GM18505 (cell line): Measurements from ENCODE around the gene SLC25A3.
"Not testable (repeated sequence)": the region's sequence is repeated elsewhere in the genome, so short reads cannot be mapped to it uniquely, and the experiment has no call there.

ENCODE experiments used
- ATAC-seq: cut with Tn5 transposase; IDR thresholded peaks from one replicate; pipeline ENCODE4 v1.9.1; 2021; ENCODE audit not compliant: unreplicated experiment
- POLR2A ChIP-seq: IDR thresholded peaks from 4 replicates; pipeline ENCODE4 v1.6.1; 2011; ENCODE audit warnings: borderline replicate concordance; ENCODE audit not compliant: insufficient read depth, insufficient read length; ENCODE audit errors: extremely low read depth

Gene SLC25A3

GRCh38 chr12:98579347-98579746 lies 14.1 kb upstream of the SLC25A3 start:
- TF ChIP-seq POLR2A: no peak
- ATAC-seq: no peak

GRCh38 chr12:98579835-98580234 lies 13.7 kb upstream of the SLC25A3 start:
- no peak for ATAC-seq
- no peak for TF ChIP-seq POLR2A

DNA sequence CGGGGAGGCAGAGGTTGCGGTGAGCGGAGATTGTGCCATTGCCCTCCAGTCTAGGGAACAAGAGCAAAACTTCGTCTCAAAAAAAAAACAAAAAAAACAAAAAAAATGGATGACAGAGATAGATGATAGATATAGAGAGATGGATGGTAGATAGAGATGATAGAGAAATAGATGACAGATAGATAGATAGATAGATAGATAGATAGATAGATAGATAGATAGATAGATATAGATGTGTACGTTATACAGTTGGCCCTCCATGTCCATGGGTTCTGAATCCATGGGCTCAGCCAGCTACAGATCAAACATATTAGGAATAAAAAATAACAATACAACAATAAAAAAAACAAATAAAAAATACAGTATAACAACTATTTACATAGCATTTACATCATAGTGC lies 12.8 kb upstream of the SLC25A3 start:
- no peak for TF ChIP-seq POLR2A
- ATAC-seq: no peak

GRCh38 chr12:98581101-98581500 lies 12.4 kb upstream of the SLC25A3 start:
- no peak for TF ChIP-seq POLR2A
- ATAC-seq: no peak

- no peak for ATAC-seq
- TF ChIP-seq POLR2A: no peak
These were observed 11.4 kb upstream of the SLC25A3 start for GRCh38 chr12:98582093-98582492.

GRCh38 chr12:98587084-98587483 lies 6.4 kb upstream of the SLC25A3 start:
- ATAC-seq: no peak

GRCh38 chr12:98591209-98591608 lies 2.3 kb upstream of the SLC25A3 start:
- TF ChIP-seq POLR2A: no peak
- no peak for ATAC-seq

More at GRCh38 chr12:98587084-98587483, 6.4 kb upstream of the SLC25A3 start:
- TF ChIP-seq POLR2A: no peak

- no peak for ATAC-seq
- no peak for TF ChIP-seq POLR2A
These were observed 612 bp upstream of the SLC25A3 start for GRCh38 chr12:98592825-98593322.

- no peak for ATAC-seq
These were observed 757 bp downstream of the SLC25A3 start for GRCh38 chr12:98594050-98594835.

GRCh38 chr12:98595243-98595988 lies 1.9 kb downstream of the SLC25A3 start:
- TF ChIP-seq POLR2A: peak; percentile 30

More at GRCh38 chr12:98594050-98594835, 757 bp downstream of the SLC25A3 start:
- no peak for TF ChIP-seq POLR2A

GRCh38 chr12:98597313-98597712 lies 3.8 kb downstream of the SLC25A3 start:
- ATAC-seq: not testable (repeated sequence)

More at GRCh38 chr12:98595243-98595988, 1.9 kb downstream of the SLC25A3 start:
- ATAC-seq: no peak

- no peak for TF ChIP-seq POLR2A
- no peak for ATAC-seq
These were observed 8.4 kb downstream of the SLC25A3 start for GRCh38 chr12:98601924-98602323.

DNA sequence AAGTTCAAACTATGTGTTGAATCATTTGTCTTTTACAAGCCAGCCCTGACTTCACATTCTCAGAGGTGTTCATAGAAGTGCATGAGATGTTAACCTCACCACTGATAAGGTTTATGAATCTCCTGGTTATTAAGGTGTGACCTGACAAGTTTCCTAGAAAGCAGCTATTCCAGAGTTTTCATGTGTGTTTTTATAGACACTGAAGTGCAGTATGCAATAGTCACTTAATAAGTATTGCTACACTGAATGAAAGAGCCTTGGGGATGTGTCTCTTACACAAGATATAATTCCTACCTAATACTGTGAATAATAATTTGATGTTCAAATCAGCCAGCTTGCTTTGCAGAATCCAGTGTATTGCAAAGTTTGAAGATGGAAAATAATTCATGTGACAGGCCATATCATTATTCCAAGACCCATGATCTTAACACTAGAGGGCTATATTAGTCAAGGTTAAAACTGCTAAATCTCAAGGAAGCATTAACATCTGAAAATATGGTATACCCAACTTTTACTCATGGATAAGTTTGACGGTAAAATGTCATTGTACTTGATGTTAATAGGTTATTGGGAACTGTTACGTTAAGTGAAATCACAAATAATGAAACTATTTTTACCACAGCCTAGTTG lies 13.0 kb downstream of the SLC25A3 start:
- TF ChIP-seq POLR2A: no peak
- ATAC-seq: no peak

DNA sequence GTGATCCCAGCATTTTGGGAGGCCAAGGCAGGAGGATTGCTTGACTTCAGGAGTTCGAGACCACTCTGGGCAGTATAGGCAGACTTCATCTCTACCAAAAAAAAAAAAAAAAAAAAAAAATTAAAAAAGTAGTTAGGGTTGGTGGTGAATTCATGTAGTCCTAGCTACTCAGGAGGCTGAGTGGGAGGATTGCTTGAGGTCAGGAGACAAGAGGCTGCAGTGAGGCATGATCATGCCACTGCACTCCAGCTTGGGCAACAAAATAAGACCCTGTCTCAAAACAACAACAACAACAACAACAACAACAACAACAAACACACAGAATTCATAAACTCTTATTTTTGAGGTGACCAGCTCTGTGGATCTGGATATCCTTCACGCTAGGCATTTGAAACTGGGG lies 17.1 kb downstream of the SLC25A3 start:
- TF ChIP-seq POLR2A: no peak
- ATAC-seq: no peak

- TF ChIP-seq POLR2A: no peak
- ATAC-seq: peak; percentile 89
These were observed 19.3 kb downstream of the SLC25A3 start for GRCh38 chr12:98612696-98613334.
